Activated CD8-positive, alpha-beta memory T cell treated with anti-CD3 and anti-CD28 coated beads, Interleukin-2, amount 50 U/mL, for 1 hour (primary cell): ENCODE measurements around the gene AFF1.
"Not testable (repeated sequence)": the region's sequence is repeated elsewhere in the genome, so short reads cannot be mapped to it uniquely, and the experiment has no call there.

Experiments used
- DNase-seq: peaks from one replicate; pipeline ENCODE4 v3.0.0-alpha.2; 2020; ENCODE audit errors: extremely low read depth

The AFF1 gene

DNA sequence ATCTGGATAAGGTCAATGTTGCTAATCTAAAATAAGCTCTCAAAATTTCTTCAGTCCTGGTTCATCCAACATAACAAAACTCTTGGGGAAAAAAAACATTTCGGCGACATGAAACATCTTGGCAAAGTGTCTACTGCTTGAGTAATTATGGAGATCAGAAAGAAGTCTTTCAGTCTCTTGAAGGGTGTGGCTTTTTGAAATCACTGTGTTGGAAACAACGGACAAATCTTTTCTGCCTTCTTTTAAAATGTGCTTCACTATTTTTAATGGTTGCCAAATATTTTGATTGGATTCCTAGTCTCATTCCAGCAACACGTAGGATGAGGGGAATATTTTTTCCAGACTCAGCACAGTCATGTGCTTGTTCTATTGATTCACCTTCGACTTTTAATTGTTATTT, 147.0 kb downstream of the AFF1 start:
- DNase-seq = no peak

DNA sequence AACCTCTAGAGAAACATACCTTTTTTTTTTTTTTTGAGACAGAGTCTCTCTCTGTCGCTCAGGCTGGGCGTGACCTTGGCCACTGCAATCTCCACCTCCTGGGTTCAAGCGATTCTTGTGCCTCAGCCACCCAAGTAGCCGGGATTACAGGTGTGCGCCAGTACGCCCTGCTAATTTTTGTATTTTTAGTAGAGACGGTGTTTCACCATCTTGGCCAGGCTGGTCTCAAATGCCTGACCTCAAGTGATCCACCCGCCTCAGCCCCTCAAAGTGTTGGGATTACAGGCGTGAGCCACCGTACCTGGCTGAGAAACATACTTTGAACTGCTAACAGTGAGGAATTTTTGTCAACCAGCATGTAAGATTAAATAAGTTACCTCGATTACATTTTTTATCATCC, 150.9 kb downstream of the AFF1 start:
- DNase-seq = not testable (repeated sequence)

DNA sequence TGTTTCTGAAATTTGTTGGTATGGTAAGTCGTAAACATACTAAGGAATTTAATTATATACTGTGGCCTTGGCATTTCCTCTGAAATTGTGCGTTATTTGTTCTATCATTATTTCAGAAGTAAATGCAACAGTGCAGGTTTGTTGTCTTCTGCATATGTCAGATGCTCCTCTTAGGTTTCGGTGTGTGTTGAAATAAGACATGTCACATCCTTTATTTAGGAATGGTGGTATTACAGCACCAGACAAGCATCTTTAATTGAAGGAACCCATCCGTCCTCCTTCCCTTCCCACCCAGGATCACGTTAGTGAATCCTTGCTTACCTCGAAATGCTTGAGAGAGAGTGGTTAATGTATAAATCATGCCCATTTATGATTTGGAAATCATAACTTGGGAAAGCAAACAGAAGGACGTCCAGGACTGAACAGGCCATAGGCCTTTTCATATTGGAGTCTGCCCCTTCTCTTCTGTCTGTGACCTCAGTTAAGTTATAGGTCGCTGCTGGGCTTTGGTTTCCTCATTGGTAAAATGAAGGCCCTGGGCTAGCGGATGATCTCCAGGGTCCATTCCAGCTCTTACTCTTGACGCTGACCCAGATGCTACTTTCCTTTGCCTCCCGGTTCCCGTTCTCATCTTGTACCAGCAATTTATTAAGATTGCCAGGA, 151.5 kb downstream of the AFF1 start:
- DNase-seq = no peak

DNA sequence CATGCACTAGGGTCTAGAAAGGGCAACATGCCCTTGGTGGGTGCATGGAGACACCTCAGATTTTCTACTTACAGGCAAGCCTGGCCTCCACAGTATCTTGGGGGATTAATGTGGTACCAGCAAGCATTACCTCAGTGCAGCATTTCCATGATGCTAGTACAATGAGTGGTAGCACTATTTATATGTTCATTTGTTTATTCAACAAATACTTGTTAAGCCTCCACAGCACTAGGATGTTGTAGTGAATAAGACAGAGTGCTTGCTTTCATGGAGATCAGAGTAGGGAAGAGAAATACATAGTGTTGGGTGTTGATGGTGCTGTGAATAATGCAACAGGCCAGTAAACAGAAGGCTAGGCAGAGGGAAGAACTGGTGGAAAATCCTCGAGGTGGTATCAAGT, 152.2 kb downstream of the AFF1 start:
- DNase-seq = no peak

DNA sequence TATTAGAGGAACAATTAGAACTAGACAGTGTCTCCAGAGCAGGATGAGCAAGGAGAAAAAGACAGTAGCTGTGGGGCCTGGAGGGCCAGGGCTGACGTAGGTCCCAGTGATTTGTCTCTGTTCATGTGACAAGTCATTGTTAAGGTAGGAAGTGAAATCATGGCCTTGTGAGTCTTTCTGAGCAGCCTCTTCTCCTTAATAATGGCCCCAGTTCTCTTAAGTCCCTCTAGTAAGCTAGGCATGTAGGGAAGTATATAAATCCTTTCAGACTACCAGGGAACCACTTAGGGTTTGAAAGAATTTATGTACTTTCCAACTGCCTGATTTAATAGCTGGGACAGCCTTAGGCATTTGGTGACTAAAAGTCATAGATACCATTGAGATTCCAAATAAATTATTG, 152.6 kb downstream of the AFF1 start:
- DNase-seq = no peak

DNA sequence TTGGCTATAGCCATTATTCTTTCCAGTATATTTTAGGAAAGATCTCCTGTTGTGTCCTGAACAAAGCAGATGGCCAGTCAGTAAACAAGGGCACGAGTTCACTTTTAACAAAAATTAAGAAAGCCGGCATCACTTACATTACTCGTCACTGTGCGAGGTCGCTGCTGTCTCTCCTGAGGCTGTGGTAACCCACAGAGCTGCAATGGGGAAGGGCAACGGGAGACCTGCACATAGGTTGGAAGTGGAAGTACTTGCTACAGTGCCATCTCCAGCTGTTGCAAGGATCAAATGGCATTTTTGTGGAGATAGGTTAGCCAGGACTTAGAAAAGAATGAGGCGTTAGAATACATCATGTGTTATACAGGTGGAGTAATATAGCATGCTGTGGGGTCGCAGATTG, 153.4 kb downstream of the AFF1 start:
- no peak for DNase-seq

DNA sequence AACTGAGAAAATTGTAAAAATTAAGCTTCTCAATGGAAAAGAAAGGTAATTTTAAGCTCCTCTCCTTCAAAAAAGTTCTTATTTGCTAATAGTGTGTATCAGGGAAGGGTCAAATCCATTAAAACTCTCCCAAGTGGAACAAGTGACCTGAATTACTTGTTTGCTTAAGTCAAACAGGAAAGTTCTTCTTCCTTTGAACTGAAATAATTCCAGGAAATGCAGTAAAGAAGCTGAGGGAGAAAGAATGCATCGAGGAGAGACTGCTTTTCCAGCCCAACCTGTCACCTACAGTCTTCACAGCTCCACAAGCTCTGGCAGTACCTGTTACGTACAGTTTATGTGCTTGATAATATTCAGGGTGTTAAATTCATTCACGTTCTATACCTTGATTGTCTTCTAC, 154.6 kb downstream of the AFF1 start:
- no peak for DNase-seq

DNA sequence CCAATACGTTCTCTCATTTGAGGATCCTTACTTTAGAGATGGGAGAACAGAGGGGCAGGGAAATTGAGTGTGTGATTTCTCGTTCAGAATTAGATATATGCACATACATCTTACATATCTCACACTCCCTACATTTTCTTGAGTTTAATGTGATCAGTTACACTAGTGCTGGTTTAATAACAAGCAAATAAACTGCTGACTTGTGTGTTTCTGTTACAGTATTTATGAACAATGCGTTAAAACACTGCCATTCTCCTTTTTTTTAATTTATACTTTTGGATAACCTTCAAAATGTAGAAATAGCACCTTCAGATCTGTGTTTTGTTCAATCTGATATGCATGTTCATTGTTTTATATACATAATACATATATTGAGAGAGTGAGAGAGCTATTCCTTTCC, 155.5 kb downstream of the AFF1 start:
- DNase-seq = no peak

DNA sequence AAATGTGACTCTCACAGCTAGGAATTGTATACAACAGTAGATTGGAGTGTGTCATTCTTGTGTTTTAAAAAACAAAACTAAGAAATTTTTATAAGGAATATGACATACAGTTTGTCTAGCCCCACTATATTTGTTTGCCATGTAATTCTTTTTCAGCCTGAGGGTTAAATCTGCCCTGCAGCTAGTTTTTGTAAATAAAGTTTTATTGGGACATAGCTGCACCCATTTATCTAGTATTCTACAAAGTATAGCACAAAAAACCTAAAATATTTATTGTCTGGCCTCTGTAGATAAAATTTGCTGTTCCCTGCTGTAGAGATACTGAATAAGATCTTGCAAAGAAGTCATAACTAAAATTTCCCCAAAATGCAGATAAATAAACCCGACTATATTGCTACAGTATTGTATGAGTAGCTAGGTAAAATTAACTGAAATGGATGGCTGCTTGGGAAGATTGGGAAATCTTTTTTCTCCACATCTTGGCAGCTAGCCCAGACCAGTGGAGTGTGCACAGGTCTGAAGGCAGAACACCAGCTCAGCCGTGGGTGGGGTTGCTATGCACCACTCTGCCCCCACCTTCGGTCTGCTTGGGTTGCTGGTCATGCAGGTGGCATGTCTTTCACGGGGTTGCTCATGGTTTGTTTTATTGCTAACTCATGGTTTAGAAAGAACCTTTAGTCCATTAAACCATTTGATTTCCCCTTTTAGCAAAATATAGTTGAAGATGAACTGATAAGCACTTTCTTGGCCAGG, 157.8 kb downstream of the AFF1 start:
- DNase-seq = no peak

DNA sequence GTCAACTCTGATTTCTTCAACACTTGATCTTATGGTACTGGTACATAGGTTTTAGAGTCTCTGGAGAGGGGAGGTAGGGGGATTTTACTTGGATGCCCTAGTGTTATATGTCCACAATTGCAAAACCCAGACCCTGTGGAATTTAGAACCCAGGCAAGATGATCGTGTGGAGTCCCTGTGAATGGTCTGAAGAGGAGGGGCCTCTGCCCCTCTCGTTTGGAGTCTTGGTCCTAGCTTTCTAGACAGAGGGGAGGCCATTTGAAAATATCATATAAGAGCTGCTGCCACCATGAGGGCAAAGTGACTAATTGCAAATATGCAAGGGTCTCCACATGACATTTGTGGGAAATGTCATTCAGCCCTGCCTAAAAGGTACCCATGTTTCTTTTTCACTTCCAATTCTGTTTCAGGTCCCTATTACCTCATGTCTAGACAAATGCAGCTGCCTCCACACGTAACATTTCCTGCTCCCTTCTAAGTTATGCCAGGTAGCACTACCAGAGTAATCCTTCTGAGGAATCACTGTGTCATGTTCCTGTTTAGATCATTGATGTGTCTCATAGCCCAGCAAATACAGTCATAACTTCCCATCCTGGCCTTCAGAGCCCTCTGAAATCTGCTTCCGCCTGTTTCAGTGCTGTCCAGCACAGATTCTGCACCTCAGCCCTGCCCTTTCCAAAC, 158.8 kb downstream of the AFF1 start:
- no peak for DNase-seq

DNA sequence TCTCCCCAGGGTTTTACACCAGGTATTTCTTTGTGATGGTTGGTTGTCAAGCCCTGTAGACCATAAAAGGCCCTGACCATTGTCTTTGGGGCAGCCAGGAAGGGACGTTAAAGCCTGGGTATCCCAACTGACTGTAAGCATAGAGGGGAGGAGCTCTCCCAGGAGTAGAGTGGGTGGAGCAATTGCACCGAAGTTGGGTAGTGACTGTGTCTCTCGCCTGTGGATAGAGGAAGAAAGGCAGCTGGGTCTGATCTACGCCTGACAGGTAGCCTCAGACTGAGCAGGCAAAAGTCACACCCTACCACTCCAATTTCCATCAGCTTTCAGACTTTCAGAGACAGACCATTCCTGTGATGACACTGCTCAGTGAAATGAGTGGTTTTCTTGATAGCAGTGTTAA, 162.3 kb downstream of the AFF1 start:
- no peak for DNase-seq

DNA sequence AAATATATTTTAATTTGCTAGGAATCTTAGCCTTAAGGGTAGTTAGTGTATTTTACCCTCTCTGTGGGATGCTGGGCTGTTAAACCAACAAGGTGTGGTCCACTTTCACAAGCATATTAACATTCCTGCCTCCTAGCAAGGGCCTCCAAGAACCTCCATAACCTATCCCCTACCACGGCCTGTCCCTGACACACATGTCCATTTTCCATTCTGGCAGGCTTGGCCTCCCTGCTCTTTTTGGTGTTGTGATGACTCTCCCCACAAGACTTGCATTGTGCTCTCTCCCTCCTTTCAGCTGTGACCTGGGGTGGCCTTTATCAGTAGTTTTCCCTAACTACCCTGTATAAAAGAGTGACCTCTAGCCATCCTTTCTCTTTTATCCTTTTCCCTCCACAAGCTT, 165.4 kb downstream of the AFF1 start:
- no peak for DNase-seq

DNA sequence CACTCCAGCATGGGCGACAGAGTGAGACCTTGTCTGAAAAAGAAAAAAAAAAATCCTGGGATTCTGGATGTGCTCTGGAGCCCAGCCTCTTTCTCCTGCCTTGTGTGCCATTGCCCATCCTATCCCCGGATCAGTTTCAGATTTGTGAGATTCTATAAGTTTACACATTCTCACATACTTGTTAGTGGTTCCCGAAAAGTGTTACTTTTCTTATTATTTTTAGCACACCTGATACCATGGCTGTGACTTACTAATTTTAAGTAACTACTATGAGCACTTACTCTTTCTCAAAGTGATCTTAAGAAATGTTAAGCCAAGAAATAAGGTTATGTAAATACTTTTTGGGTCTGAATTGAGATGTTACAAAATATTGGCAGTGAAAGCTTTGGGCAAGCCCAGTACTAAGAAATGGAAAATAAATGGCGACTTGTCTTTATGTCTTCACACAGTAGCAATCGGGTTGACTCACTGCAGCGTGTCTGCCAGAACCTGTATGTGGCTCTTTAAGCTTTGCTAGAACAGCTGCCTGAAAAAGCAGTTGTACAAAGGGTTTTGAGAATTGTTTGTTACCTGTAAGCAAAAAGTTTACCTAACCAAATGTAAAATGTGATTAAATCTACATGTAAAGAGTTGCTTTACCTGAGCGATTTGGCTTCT, 166.9 kb downstream of the AFF1 start:
- no peak for DNase-seq

DNA sequence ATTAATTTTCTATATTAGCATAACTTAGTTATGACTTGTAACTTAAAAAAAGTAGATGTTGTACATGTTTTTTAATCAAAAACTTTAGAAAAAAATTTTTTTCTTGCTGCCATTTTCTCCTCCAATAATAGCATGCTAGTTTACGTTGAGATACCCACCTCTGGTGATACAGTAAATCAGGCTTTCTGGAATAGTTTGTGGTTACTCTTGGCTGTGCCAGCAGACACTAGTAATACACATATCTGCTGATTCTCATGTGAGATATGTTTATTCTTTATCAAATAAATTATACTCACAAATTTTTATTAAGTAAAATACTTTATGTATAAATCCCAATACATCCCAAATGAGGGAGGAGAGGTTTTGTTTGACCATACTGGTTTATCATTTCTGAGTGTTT, 168.3 kb downstream of the AFF1 start:
- no peak for DNase-seq

DNA sequence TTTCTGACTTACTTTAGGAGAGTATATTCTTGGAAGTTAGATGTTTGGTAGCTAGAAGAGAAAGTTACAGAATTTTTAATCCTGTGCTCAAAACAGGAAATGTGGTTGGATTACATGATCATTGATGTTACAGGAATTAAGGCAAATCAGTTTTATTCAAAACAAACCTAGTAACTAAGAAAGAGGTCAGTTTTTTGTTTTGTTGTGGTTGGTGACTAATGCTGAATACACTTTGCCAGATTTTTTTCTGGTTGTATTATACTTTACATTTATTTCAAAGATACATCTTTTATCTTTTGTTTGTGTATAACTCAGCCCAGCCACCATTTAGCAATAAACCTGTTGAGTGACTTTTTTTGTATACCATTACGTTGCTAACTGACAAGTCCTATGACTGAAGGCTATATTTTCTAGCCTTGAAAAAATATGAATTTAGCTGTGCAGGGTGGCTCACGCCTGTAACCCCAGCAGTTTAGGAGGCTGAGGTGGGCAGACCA, 168.9 kb downstream of the AFF1 start:
- no peak for DNase-seq

DNA sequence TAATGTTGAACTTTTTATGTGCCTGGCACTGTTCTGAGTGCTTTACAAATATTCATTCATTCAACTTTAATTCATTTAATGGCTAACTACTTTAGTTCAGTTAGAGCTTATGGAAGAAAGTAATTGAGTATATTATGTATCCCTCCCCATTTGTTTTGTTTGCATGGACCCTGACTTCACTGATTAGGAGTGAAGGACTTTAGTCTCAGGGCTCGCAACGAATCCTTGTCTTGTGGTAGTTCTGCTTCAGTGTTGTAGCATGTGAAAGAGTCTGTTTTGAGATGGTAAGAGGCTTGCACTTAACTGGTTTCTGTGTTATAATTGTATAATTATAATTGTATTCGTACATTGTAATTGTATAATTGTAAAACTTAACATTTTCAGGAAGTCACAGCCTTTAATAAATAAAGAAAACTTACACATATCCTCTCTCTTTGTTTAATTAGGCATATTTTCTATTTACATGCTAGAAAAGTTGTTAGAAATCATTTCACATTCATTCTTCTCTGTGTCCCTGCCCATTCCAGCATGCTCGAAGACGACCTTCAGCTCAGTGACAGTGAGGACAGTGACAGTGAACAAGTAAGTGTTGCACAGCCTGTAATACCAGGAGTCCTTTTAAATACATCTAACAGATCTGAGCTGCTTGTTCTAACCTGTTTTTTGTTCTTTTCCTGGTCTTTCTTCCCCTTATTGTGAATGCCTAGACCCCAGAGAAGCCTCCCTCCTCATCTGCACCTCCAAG, 170.5 kb downstream of the AFF1 start:
- DNase-seq = no peak

DNA sequence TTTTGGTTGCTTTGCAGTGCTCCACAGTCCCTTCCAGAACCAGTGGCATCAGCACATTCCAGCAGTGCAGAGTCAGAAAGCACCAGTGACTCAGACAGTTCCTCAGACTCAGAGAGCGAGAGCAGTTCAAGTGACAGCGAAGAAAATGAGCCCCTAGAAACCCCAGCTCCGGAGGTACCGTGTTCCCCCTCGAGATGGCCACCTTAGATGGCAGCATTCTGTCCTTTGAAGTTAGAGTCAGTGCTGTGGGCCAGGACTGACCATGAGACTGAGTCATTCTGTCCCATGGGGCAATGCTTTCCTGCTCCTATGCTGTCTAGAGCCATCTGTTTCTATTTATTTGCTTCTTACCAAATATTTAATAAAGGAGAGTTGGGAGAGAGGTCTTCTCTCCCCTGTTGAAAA, 173.3 kb downstream of the AFF1 start:
- DNase-seq = no peak

DNA sequence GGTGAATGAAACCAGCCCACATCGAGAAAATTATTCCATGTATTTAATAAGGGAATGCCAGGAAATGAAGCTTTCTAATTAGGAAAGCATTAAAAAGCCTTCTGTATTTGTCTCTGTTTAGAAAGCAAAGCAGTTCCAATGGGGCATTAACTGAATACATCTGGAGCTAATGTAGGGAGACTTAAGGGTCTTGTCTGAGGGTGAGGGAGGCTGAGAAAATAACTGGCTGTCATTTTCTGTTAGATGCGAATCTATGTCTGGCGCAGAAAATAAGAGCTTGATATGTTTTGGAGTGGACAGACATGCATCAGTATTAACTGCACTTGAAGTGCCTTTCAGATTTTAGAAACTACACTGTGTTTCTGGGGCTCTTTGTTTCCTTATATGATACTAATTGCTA, 174.3 kb downstream of the AFF1 start:
- no peak for DNase-seq

DNA sequence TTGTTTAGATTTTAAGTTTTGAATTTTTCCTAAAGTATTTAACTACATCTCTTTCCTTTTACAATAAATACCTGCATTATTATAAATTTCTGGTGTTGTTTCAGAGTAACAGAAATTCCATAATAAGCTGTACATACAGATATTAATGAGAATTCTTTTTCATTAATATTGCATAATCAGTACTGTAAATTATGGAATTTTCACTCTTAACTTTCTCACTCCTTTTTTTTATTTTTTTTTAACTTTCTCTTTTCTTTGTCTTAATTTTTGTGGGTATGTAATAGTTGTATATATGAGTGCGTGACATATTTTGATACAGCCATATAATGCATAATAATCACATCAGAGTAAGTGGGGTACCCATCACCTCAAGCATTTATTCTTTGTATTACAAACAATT, 175.1 kb downstream of the AFF1 start:
- no peak for DNase-seq

DNA sequence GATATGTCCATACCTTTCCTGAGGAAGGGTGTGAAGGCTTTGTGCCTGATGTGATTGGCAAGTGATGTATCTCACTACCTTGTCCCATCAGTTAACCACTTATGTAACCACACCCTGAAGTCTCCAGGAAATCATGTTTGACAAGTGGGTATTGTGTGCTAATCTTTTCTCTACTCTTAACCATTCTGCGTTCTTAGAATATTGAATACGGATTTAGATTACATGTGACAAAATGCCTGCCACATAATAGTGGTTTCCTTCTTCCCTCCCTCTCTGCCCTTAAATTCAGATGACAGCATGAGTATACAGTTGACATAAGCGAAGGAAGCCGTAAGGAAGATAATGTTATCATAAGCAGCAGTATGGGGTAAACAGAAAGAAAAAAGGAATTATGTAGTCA, 177.3 kb downstream of the AFF1 start:
- DNase-seq = no peak

DNA sequence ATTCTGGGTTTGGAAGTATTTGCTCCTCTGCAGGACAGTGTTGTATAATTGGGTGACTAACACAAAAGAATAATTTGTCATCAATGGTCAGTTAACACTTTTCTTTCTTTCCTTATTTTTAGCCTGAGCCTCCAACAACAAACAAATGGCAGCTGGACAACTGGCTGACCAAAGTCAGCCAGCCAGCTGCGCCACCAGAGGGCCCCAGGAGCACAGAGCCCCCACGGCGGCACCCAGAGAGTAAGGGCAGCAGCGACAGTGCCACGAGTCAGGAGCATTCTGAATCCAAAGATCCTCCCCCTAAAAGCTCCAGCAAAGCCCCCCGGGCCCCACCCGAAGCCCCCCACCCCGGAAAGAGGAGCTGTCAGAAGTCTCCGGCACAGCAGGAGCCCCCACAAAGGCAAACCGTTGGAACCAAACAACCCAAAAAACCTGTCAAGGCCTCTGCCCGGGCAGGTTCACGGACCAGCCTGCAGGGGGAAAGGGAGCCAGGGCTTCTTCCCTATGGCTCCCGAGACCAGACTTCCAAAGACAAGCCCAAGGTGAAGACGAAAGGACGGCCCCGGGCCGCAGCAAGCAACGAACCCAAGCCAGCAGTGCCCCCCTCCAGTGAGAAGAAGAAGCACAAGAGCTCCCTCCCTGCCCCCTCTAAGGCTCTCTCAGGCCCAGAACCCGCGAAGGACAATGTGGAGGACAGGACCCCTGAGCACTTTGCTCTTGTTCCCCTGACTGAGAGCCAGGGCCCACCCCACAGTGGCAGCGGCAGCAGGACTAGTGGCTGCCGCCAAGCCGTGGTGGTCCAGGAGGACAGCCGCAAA, 179.6 kb downstream of the AFF1 start:
- no peak for DNase-seq
